ENCODE data around the gene TTL.
"Not testable (repeated sequence)": the region's sequence is repeated elsewhere in the genome, so short reads cannot be mapped to it uniquely, and the experiment has no call there.

The TTL gene

GRCh38 chr2:112524276-112524675 is 42.3 kb downstream of the TTL start:
- not testable (repeated sequence) for DNase-seq

- DNase-seq = no peak
Observed at GRCh38 chr2:112528541-112528940, 46.6 kb downstream of the TTL start.

DNA sequence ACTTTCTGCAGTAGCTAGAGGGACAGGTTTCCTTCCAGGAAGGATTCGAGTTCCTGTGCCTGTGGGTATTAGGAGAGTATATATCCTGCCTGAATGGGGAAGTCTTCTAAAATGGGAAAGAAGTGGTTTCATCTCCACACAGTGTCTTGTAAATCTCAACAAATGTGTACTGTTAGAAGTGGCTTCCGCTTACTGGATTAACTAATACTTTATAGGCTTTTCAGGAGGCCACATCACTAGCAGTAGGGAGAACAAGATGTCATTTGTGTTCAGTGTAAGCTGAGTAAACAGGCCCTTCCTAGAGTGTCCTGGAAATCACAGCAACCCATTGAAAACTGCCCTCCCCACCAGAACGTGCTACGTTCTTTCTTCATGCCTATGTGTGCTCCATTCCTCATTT is 47.8 kb downstream of the TTL start:
- DNase-seq = no peak

- no peak for DNase-seq
Observed at GRCh38 chr2:112530728-112531127, 48.8 kb downstream of the TTL start.

- DNase-seq = no peak
Observed at GRCh38 chr2:112534826-112535225, 52.9 kb downstream of the TTL start.

GRCh38 chr2:112536665-112537064 is 54.7 kb downstream of the TTL start:
- not testable (repeated sequence) for DNase-seq

DNA sequence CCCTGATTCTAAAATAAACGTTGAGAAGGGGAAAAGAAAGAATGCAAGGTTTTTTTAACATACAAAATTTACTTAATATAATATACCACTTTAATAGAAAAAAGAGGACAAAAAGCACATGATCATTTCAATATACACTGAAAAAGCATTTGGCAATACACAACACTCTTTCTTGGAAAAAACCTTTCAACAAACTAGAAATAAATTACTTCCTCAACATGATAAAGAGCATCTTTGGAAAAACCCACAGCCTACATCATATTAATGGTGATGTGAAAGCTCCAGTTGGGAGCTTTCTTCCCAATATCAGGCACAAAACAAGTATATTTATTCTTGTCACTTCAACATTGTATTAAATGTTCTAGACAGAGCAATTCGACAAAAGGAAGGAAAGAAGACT is 57.4 kb downstream of the TTL start:
- DNase-seq = no peak

GRCh38 chr2:112540906-112541305 is 59.0 kb downstream of the TTL start:
- no peak for DNase-seq

GRCh38 chr2:112541315-112542122 is 59.6 kb downstream of the TTL start:
- DNase-seq = peak; percentile 61 to 71

GRCh38 chr2:112542123-112542983 is 60.4 kb downstream of the TTL start, which contains the start of gene POLR1B:
Gene POLR1B (plus strand): TSS chr2:112542465. CDS start chr2:112542495, 30 bp downstream.
- DNase-seq = peak; percentile 76 to 82

DNA sequence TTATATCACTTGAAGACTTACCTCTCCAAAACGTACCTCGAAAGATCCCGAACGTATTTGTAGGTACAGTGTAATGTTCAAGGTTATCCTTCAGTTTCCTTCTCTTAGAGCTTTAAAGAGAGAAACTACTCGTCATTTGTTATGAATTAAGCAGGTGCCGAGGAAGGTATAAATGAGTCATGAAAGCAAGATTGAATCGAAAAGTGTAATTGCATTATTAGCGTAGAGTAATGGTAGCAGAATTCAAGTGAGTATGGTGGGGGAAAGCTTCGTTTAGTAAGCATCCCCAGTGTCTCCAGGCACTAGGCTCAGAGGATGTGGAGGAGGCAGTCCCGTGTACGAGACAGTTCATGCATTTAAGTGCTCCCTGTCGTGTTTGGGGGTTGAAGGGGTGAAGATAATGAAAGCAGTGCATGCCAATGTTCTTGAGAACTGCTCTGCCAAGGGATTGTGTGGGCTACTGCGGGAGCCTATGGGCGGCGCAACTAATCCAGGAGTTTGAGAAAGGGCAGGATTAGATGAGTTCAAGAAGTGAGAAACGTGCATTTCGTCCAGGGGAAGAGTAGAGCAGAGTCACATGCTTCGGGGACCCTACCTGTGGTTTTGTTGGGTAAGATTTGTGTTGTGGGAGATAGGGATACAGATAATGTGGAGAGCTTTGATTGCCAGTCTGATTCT is 61.2 kb downstream of the TTL start:
- peak in 1 of 2 experiments; percentile 19 for DNase-seq

DNA sequence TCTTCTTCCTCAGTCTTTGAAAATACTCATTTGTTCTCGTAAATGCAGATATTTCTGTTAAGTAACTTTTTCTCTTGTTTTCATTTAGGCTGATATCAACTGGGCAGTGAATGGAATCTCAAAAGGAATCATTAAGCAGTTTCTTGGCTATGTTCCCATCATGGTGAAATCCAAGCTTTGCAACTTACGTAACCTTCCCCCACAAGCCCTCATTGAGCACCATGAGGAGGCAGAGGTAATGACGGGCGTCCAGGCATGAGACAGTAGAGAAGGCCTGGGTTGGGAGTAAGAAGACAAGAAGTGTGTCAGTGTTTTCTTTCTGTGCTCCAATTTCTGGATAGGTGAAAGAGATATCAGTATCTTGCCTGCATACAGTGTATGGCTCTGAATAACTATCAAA is 65.4 kb downstream of the TTL start:
- DNase-seq = peak; percentile 59 to 73

DNA sequence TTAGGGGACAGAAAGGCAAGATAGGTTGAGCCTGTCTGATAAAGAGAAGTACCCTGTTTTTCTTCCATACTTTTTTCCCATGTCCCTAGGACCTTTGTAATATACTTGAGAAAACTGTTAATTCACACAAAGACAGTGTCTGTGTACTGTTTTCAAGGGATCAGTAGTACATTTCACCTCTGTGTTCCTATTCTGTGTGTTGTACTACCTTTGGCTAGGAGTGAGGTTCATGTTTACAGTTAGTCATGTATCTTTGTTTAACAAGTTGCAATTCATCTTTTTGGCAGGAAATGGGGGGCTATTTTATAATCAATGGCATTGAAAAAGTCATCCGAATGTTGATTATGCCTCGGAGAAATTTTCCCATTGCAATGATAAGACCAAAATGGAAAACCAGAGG is 67.0 kb downstream of the TTL start:
- DNase-seq = no peak

- no peak for DNase-seq
Observed at GRCh38 chr2:112566104-112566503, 84.1 kb downstream of the TTL start.

DNA sequence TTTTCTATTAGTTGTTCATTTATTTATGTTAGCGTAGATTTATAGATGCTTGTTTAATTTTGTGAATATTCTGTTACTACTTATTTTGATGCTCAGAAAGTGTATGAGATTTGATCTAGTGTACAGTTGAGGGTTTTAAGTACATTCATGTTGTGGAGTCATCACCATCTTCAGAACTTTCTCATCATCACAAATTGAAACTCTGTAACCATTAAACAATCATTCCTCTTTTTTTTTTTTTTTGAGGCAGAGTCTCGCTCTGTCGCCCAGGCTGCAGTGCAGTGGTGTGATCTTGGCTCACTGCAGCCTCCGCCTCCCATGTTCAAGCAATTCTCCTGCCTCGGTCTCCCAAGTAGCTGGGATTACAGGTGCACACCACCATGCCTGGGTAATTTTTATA is 84.6 kb downstream of the TTL start:
- DNase-seq = not testable (repeated sequence)

- no peak for DNase-seq
Observed at GRCh38 chr2:112572005-112572404, 90.0 kb downstream of the TTL start.

DNA sequence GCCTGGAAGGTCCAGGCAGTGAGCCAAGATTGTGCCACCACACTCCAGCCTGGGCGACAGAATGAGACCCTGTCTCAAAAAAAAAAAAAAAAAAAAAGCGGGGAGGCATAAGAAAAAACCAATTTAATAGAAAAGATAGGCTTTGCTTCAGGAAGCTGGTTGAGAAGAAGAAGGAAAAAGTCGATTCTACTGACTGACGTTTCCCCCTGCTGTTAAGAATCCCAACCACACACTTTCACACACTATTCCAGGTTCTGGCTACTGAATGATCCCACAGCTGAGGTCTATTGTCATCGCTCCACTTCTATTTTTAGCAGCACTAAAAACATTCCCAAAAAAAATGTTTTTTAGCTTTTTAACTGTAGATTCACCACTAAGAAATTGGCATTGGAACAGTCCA is 95.8 kb downstream of the TTL start:
- DNase-seq = no peak

DNA sequence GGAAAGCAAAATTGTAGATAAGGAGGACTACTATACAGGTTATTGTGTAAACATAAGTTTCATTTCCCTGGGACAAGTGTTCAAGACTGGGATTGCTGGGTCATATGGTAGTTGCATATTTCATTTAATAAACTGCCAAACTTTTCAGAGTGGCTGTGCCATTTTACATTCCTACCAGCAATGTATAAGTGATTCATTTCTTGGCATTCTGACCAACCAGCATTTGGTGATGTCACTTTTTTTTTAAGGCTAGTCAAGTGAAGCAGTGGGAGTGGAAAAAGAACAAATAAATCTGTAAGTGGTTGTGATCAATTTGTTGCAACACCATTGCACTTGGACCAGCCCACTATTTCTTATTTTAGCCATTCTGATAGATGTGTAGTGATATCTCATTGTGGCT is 97.3 kb downstream of the TTL start:
- no peak for DNase-seq

DNA sequence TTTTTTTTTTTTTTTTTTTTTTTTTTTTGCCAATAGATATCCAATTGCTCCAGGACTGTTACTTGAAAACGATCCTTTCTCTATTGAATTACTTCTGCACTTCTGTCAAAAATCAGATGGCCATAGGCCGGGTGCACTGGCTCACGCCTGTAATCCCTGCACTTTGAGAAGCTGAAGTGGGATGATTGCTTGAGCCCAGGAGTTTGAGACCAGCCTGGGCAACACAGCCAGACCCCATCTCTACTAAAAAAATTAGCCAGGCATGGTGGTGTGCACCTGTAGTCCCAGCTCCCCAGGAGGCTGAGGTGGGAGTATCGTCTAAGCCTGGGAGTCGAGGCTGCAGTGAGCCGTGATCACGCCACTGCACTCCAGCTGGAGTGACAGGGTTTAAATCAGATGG is 98.1 kb downstream of the TTL start:
- no peak for DNase-seq

DNA sequence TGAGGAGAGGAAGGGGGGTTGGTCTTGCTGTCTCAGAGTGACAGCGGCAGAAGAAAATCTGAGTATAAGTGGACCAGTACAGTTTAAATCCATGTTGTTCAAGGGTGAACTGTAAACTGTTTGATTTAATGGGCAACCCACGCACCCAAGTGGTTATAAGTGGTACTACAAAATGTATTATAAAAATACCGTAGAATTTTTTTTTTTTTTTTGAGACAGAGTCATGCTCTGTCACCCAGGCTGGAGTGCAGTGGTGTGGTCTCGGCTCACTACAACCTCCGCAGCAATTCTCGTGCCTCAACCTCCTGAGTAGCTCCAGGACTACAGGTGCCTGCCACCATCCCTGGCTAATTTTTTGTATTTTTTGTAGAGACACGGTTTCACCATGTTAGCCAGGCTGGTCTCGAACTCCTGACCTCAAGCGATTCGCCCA is 100.4 kb downstream of the TTL start:
- peak; percentile 43 to 68 for DNase-seq

GRCh38 chr2:112583497-112584133 is 101.7 kb downstream of the TTL start:
- no peak for DNase-seq

DNA sequence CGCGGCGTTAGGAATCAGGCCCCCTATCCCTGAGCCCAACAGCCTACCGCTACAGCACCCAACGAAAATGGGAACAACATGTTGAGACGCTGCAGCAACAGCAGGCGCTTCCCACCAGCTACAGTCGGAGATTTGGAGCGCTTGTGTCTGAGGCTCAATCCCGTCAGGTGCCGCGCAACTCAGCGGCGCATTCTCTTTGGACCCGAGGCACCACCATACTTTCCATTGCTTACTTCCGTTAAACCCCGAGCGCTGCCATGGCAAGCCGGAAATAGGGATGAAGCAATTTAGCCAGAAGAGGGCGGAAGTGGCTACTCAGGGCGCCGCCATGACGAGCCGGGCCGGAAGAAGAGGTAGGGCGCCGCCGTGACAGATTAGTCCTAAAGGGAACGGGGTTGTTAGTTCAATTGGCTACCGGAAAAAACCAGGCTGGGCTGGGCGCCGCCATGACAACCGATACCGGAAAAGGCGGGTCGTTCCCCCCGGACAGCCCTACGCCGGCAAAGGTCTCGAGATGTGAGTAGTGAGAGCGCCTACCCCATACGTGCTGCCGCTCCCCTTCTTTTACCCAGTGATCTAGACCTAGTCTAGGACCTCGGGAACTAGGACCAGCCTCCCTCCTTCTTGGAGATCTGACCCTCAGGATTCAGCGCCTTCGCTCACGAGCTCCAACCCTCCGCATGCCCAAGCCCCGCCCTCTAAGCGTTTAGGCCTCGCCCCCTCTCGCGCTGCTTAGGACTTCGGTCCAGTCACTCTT is 102.4 kb downstream of the TTL start, which contains the start of gene CHCHD5:
Gene CHCHD5 (plus strand): TSS at position 476 of the 757 bp plus-strand sequence. CDS start 39 bp downstream, at position 515.
- DNase-seq = peak; percentile 94 to 97
